Trophoblast cell (in vitro differentiated cells and primary cell): ENCODE measurements around the gene MKLN1.
"Not testable (repeated sequence)": the region's sequence is repeated elsewhere in the genome, so short reads cannot be mapped to it uniquely, and the experiment has no call there.

Experiments used
- DNase-seq, 2 donors: peaks; one replicate each; pipeline ENCODE4 v3.0.0-alpha.2; 2016
- H2AFZ ChIP-seq: 2 replicates; pipeline ENCODE4 v1.6.1; 2013; ENCODE audit warnings: low read length, moderate library complexity, mild to moderate bottlenecking; ENCODE audit not compliant: insufficient read depth, poor library complexity
- H2AK5ac ChIP-seq: 2 replicates; pipeline ENCODE4 v1.6.1; 2013; ENCODE audit warnings: mild to moderate bottlenecking, low read length
- H2BK120ac ChIP-seq: 2 replicates; pipeline ENCODE4 v1.6.1; 2013; ENCODE audit warnings: low read length, mild to moderate bottlenecking, moderate library complexity; ENCODE audit not compliant: insufficient read depth, poor library complexity
- H2BK12ac ChIP-seq: 2 replicates; pipeline ENCODE4 v1.6.1; 2013; ENCODE audit warnings: mild to moderate bottlenecking, low read length, moderate library complexity
- H2BK5ac ChIP-seq: 2 replicates; pipeline ENCODE4 v1.6.1; 2013; ENCODE audit warnings: low read length, low read depth, moderate library complexity, mild to moderate bottlenecking; ENCODE audit not compliant: poor library complexity
- H3K14ac ChIP-seq: 2 replicates; pipeline ENCODE4 v1.6.1; 2013; ENCODE audit warnings: mild to moderate bottlenecking, low read length
- H3K18ac ChIP-seq: 2 replicates; pipeline ENCODE4 v1.6.1; 2013; ENCODE audit warnings: mild to moderate bottlenecking, low read length
- H3K23ac ChIP-seq: 2 replicates; pipeline ENCODE4 v1.6.1; 2013; ENCODE audit warnings: low read length
- H3K27ac ChIP-seq: 2 replicates; pipeline ENCODE4 v1.5.1; 2013; ENCODE audit warnings: low read depth, mild to moderate bottlenecking, inconsistent platforms, low read length, moderate library complexity
- H3K27me3 ChIP-seq: 2 replicates; pipeline ENCODE4 v1.6.1; 2013; ENCODE audit warnings: inconsistent platforms, mild to moderate bottlenecking, low read length, moderate library complexity; ENCODE audit not compliant: insufficient read depth
- H3K36me3 ChIP-seq, 2 experiments: 1 replicate in 1 of 2; 2 replicates in 1 of 2; pipeline ENCODE4 v1.6.1; 2013; ENCODE audit warnings: low read length in 2 of 2, mild to moderate bottlenecking in 2 of 2, moderate library complexity in 1 of 2; ENCODE audit not compliant: insufficient read depth in 2 of 2, control insufficient read depth in 1 of 2
- H3K4ac ChIP-seq: 2 replicates; pipeline ENCODE4 v1.6.1; 2013; ENCODE audit warnings: low read depth, mild to moderate bottlenecking, low read length, moderate library complexity
- H3K4me1 ChIP-seq, 2 experiments: 1 replicate in 1 of 2; 2 replicates in 1 of 2; pipeline ENCODE4 v1.6.1; 2013; ENCODE audit warnings: low read length in 2 of 2, mild to moderate bottlenecking in 2 of 2, moderate library complexity in 1 of 2; ENCODE audit not compliant: insufficient read depth in 2 of 2, control insufficient read depth in 1 of 2
- H3K4me2 ChIP-seq: 2 replicates; pipeline ENCODE4 v1.6.1; 2013; ENCODE audit warnings: inconsistent platforms, mild to moderate bottlenecking, low read length, moderate library complexity
- H3K4me3 ChIP-seq: 2 replicates; pipeline ENCODE4 v1.5.1; 2013; ENCODE audit warnings: mild to moderate bottlenecking, low read depth, low read length, inconsistent platforms
- H3K79me1 ChIP-seq: one replicate; pipeline ENCODE4 v1.6.1; 2013; ENCODE audit warnings: low read length
- H3K79me2 ChIP-seq: 2 replicates; pipeline ENCODE4 v1.6.1; 2013; ENCODE audit warnings: low read length, mild to moderate bottlenecking; ENCODE audit not compliant: control insufficient read depth, insufficient read depth, poor library complexity
- H3K9ac ChIP-seq: 2 replicates; pipeline ENCODE4 v1.6.1; 2013; ENCODE audit warnings: mild to moderate bottlenecking, low read length
- H3K9me3 ChIP-seq: 2 replicates; pipeline ENCODE4 v1.6.1; 2013; ENCODE audit warnings: low read depth, mild to moderate bottlenecking, control low read depth, inconsistent platforms, low read length; ENCODE audit not compliant: insufficient read depth
- H4K12ac ChIP-seq: 2 replicates; pipeline ENCODE4 v1.6.1; 2013; ENCODE audit warnings: low read depth, mild to moderate bottlenecking, low read length, moderate library complexity
- H4K8ac ChIP-seq: 2 replicates; pipeline ENCODE4 v1.6.1; 2013; ENCODE audit warnings: low read depth, mild to moderate bottlenecking, low read length, moderate library complexity
- H4K91ac ChIP-seq: one replicate; pipeline ENCODE4 v1.6.1; 2013; ENCODE audit warnings: low read depth, mild to moderate bottlenecking, low read length, moderate library complexity
- WGBS: extraction: QIAGEN DNeasy Blood & Tissue Kit; methylation state at CpG from one replicate; pipeline ENCODE4 v1.1.7; 2013; ENCODE audit warnings: missing lambda C conversion rate; ENCODE audit not compliant: insufficient read length, insufficient coverage; ENCODE audit errors: extremely low coverage; 5-methylcytosine and 5-hydroxymethylcytosine counted together

Gene MKLN1

GRCh38 chr7:131513245-131514061 is 185.8 kb downstream of the MKLN1 start:
- no peak overlapping the region for H2BK12ac ChIP-seq
- DNase-seq = peak; percentile 86 to 95
- no peak overlapping the region for H3K23ac ChIP-seq
- no peak overlapping the region for H4K8ac ChIP-seq
- H3K27me3 ChIP-seq = no peaks in the 10 kb centered on the region
- H3K4ac ChIP-seq = no peak overlapping the region
- H2BK5ac ChIP-seq = no peak overlapping the region
- H4K12ac ChIP-seq = no peak overlapping the region
- H2AK5ac ChIP-seq = no peak overlapping the region
- no peak overlapping the region for H3K14ac ChIP-seq
- no peaks in the 10 kb centered on the region for H3K9me3 ChIP-seq
- no peak overlapping the region for H2AFZ ChIP-seq
- no peaks in the 10 kb centered on the region for H3K79me2 ChIP-seq
- H3K4me1 ChIP-seq = peaks cover 2% of the 10 kb centered on the region in 2 experiments
- H3K36me3 ChIP-seq = peaks cover 15 to 20% of the 10 kb centered on the region in 2 experiments
- no CpG with 5 or more reads among the region's 11 CpGs for WGBS
- H3K79me1 ChIP-seq = no peaks in the 10 kb centered on the region
- no peak overlapping the region for H3K27ac ChIP-seq
- peak overlapping the region; percentile 3 for H3K4me2 ChIP-seq
- H3K9ac ChIP-seq = no peak overlapping the region
- no peak overlapping the region for H3K18ac ChIP-seq
- no peak overlapping the region for H3K4me3 ChIP-seq
- no peak overlapping the region for H4K91ac ChIP-seq
- no peak overlapping the region for H2BK120ac ChIP-seq

- not testable (repeated sequence) for H2AK5ac ChIP-seq, H4K12ac ChIP-seq
Observed at GRCh38 chr7:131515471-131515870, 187.8 kb downstream of the MKLN1 start.

GRCh38 chr7:131517218-131517923 is 189.7 kb downstream of the MKLN1 start:
- peaks cover 5% of the 10 kb centered on the region in 2 experiments for H3K4me1 ChIP-seq
- no peak overlapping the region for H3K9ac ChIP-seq
- no peak overlapping the region for H3K18ac ChIP-seq
- DNase-seq = no peak
- WGBS = no CpG with 5 or more reads among the region's 19 CpGs
- no peaks in the 10 kb centered on the region for H3K79me1 ChIP-seq
- no peak overlapping the region for H4K12ac ChIP-seq
- no peak overlapping the region for H3K4me3 ChIP-seq
- H3K36me3 ChIP-seq = no peaks in the 10 kb centered on the region
- H3K14ac ChIP-seq = no peak overlapping the region
- no peak overlapping the region for H2AFZ ChIP-seq
- H3K4ac ChIP-seq = no peak overlapping the region
- H2BK120ac ChIP-seq = no peak overlapping the region
- H3K27me3 ChIP-seq = no peaks in the 10 kb centered on the region
- H2AK5ac ChIP-seq = no peak overlapping the region
- peaks cover 1% of the 10 kb centered on the region for H3K79me2 ChIP-seq
- no peaks in the 10 kb centered on the region for H3K9me3 ChIP-seq
- H2BK5ac ChIP-seq = no peak overlapping the region
- H3K23ac ChIP-seq = no peak overlapping the region
- no peak overlapping the region for H4K91ac ChIP-seq
- H3K4me2 ChIP-seq = no peak overlapping the region
- no peak overlapping the region for H4K8ac ChIP-seq
- H2BK12ac ChIP-seq = no peak overlapping the region
- H3K27ac ChIP-seq = no peak overlapping the region

More at GRCh38 chr7:131515471-131515870, 187.8 kb downstream of the MKLN1 start:
- H3K14ac ChIP-seq, H3K4me1 ChIP-seq, H3K4me3 ChIP-seq, H3K4me2 ChIP-seq, DNase-seq, H3K9ac ChIP-seq, H3K18ac ChIP-seq, H3K9me3 ChIP-seq, H2BK120ac ChIP-seq, H3K4ac ChIP-seq, H3K27me3 ChIP-seq, H3K79me2 ChIP-seq, H3K79me1 ChIP-seq, H4K8ac ChIP-seq, H3K23ac ChIP-seq, H2BK5ac ChIP-seq, H2BK12ac ChIP-seq, H4K91ac ChIP-seq, H2AFZ ChIP-seq, H3K27ac ChIP-seq, H3K36me3 ChIP-seq: not testable (repeated sequence)
- WGBS = no CpG with 5 or more reads among the region's 7 CpGs

- no CpG with 5 or more reads among the region's 11 CpGs for WGBS
- DNase-seq = no peak
- H4K12ac ChIP-seq = no peak overlapping the region
Observed at GRCh38 chr7:131518626-131519025, 190.9 kb downstream of the MKLN1 start.

More at GRCh38 chr7:131518626-131519025, 190.9 kb downstream of the MKLN1 start:
- H2BK12ac ChIP-seq = no peak overlapping the region
- H2BK120ac ChIP-seq = no peak overlapping the region
- no peak overlapping the region for H3K18ac ChIP-seq
- no peaks in the 10 kb centered on the region for H3K9me3 ChIP-seq
- H3K4me2 ChIP-seq = no peak overlapping the region
- H3K79me2 ChIP-seq = peaks cover 1% of the 10 kb centered on the region
- no peak overlapping the region for H3K9ac ChIP-seq
- no peak overlapping the region for H3K27ac ChIP-seq
- H3K27me3 ChIP-seq = no peaks in the 10 kb centered on the region
- no peaks in the 10 kb centered on the region for H3K36me3 ChIP-seq
- H3K4me3 ChIP-seq = no peak overlapping the region
- H4K8ac ChIP-seq = no peak overlapping the region
- peaks cover 3 to 4% of the 10 kb centered on the region in 2 experiments for H3K4me1 ChIP-seq
- no peak overlapping the region for H2AFZ ChIP-seq
- H2AK5ac ChIP-seq = no peak overlapping the region
- H3K79me1 ChIP-seq = no peaks in the 10 kb centered on the region
- peak overlapping the region; percentile 12 for H3K4ac ChIP-seq
- no peak overlapping the region for H4K91ac ChIP-seq
- H3K14ac ChIP-seq = no peak overlapping the region
- H2BK5ac ChIP-seq = no peak overlapping the region
- no peak overlapping the region for H3K23ac ChIP-seq
